Dermis blood vessel endothelial cell (primary cell): ENCODE results near the gene OTUD3. TPM values are rescaled to one million over a fixed set of nuclear protein-coding genes. Genes with fewer than 3 reads are reported as not detected.
"Not testable (repeated sequence)": the region's sequence is repeated elsewhere in the genome, so short reads cannot be mapped to it uniquely, and the experiment has no call there.

Experiments
- DNase-seq: peaks from one replicate; pipeline ENCODE4 v3.0.0; 2010
- total RNA-seq: library from RNA; depleted of rRNA; stranded (reverse); fragments of >200 nt; gene quantifications from 2 replicates; pipeline ENCODE4 v1.2.3, GENCODE V29; 2014

OTUD3 gene
- total RNA-seq = 3.9 and 4.0 TPM in 2 replicates

DNA sequence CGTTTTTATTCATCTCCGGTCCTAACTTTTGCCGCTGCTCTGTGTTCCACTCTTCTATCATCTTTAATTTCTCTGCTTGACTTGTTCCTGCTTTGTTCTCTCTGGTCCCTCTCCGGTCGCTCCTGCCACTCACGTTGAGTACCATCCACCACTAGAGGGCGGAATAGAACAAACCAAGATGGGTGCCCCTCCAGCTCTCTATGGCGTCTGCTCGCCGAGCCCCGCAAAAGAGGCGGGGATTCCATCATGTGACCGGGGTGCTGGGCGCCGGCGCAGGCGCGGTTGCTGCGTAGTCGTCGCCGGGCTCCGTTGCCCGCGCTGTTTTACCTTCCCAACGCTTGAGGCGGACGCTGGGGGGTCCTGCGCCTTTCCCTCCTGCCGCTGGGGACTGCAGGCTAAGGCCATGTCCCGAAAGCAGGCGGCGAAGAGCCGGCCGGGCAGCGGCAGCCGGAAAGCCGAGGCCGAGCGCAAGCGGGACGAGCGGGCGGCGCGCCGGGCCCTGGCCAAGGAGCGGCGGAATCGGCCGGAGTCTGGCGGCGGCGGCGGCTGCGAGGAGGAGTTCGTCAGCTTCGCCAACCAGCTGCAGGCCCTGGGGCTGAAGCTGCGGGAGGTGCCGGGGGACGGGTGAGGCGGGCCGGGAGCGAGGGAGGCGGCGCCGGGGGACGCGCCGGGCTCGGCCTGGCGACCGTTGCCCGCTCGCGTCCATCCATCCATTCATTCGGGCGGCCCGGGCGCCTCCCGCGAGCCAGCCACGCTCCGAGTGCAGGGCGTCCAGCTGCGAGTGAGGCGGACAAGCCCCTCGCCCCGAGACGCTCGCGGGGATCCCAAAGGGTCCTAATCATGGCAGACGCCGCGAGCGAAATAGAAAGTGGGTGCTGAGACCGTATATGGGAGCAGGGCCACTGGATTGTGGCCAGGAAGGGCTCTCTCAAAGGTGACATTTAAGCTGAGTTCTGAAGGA lies at the start of gene OTUD3:
TSS of gene OTUD3 (plus strand) at position 285 of the 961 bp plus-strand sequence. CDS start at position 404, 119 bp downstream.
- DNase-seq = peak; percentile 98

DNA sequence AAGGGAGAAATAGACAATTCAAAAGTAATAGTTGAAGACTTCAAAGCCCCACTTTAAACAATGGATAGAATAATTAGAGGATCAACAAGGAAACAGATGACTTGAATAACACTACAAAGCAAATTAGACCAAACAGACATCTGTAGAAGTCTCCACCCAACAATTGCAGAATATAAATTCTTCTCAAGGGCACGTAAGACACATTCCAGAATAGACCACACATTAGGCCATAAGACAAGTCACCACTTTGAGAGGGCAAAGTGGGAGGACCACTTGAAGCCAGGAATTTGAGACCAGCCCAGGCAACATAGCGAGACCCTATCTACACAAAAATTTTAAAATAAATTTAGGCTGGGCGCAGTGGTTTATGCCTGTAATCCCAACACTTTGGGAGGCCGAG lies 46.6 kb upstream of the OTUD3 start:
- DNase-seq = no peak

GRCh38 chr1:19837866-19838265 lies 44.3 kb upstream of the OTUD3 start:
- DNase-seq = no peak

DNA sequence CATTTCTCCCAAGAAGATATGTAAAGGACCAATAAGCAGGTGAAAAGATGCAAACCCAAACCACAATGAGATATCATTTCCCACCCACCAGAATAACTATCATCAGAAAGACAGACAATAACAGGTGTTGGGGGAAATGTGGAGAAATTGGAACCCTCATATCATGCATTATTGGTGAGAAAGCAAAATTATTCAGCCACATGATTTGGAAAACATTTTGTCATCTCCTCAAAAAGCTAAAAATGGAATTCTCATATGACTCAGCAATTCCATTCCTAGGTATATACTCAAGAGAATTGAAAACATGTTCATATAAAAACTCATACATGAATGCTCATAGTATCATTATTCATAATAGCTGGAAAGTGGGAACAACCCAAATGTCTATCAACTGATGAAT lies 42.0 kb upstream of the OTUD3 start:
- DNase-seq = no peak

DNA sequence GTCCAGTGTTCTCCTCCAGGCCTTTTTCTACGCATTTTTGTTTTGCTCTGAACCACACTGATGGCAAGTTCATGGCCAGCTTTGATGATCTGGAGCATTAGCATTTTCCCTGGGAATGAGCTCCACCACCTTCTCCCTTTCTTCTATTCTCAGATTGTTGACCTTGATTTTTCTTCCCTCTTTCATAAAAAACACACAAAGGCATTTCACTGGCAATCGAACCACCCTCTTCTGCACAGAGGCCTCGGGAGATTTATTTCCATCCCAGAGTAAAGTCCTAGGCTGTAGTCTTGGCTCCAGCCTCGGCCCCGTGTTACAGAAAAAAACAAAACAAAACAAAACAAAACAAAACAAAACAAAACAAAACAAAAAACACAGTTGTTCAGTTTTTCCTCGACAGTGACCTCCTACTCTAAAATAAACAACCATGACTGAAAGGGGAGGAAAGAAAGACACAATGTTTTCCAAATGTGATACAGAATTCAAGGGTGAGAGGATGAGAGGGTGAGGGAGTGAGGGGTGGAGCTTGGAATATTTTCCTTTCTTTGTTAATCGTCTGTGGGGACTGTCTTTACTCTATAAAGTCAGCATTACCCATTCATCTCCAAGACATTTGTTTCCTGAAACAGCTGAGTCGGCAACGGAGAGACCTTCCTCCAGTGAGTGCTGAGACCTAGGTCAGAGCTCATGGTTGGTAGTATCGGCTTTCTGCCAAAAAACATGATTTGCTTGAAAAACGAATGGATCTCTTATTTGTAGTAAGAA lies 37.3 kb upstream of the OTUD3 start:
- peak; percentile 9 for DNase-seq

GRCh38 chr1:19845555-19845954 lies 36.6 kb upstream of the OTUD3 start:
- DNase-seq = no peak

DNA sequence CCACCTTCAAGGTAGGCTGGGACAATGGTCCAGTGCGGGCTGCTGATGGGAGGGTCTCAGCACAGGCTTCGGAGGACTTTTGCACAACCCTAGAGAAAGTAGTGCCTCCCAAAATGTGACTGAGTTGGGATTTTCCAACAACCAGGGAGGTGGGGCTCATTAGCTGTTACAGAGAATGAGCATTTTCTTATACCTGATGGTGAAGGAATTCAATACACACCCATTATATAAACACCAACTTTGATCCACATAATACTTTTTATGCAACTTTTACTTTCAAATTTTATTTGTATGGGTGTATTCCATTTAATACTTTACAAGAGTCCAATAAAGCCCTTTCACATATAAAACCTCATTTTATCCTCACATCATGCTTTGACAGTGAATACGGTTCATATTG lies 35.9 kb upstream of the OTUD3 start:
- DNase-seq = no peak

DNA sequence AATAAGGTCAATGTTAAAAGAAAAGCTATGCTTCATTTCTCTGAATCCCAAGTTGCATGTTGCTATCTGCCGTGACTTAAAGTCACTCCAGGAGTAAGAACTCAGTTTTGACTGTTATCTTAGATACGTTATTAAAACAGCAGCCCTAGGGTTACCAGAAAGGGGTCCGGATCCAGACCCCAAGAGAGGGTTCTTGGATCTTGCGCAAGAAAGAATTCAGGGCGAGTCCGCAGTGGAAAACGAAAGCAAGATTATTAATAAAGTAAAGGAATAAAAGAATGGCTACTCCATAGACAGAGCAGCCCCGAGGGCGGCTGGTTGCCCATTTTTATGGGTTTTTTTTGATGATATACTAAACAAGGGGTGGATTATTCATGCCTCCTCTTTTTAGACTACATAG lies 34.9 kb upstream of the OTUD3 start:
- not testable (repeated sequence) for DNase-seq

DNA sequence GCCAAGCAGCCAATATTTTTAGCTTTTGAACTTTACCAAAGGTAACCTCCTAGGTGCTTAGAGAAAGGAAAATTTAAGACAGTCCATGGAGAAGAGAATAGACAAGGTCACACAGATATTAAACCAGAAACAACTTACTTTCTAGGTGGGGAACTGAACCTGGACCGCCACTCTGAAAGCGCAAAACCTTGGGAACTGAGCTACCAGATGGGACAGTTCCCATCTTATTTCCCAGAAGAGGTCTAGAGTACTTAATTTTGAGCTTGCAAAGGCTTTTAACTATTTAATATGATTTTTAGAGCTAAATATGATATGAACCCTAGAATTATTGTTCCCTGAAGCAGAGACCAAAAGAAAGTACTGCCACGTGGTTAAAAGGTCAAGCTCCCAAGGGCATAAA lies 32.9 kb upstream of the OTUD3 start:
- DNase-seq = not testable (repeated sequence)

GRCh38 chr1:19850214-19850613 lies 32.0 kb upstream of the OTUD3 start:
- DNase-seq = no peak

GRCh38 chr1:19852036-19852435 lies 30.2 kb upstream of the OTUD3 start:
- no peak for DNase-seq

GRCh38 chr1:19854866-19855265 lies 27.3 kb upstream of the OTUD3 start:
- DNase-seq = no peak

- DNase-seq = no peak
Measured at GRCh38 chr1:19858893-19859292, 23.3 kb upstream of the OTUD3 start.

DNA sequence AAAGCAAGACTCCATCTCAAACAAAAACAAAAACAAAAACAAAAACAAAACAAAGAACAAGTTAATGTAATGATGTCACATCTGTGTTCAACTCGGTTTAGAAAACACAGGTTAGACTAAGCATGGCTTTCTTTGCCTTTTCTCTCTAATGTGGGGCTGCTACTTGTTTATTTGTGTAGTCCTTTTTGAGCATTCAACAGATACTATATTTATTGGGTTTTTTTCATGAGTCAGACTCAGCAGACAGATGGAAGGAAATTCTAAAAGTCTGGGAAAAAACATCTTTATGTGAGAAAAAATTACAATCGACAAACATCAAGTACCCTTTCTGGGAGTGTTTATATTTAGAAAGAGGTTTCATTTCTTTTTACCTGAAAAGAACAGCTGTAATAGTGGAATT lies 22.3 kb upstream of the OTUD3 start:
- no peak for DNase-seq

GRCh38 chr1:19860418-19860817 lies 21.8 kb upstream of the OTUD3 start:
- DNase-seq = no peak

GRCh38 chr1:19861034-19861433 lies 21.2 kb upstream of the OTUD3 start:
- DNase-seq = no peak

DNA sequence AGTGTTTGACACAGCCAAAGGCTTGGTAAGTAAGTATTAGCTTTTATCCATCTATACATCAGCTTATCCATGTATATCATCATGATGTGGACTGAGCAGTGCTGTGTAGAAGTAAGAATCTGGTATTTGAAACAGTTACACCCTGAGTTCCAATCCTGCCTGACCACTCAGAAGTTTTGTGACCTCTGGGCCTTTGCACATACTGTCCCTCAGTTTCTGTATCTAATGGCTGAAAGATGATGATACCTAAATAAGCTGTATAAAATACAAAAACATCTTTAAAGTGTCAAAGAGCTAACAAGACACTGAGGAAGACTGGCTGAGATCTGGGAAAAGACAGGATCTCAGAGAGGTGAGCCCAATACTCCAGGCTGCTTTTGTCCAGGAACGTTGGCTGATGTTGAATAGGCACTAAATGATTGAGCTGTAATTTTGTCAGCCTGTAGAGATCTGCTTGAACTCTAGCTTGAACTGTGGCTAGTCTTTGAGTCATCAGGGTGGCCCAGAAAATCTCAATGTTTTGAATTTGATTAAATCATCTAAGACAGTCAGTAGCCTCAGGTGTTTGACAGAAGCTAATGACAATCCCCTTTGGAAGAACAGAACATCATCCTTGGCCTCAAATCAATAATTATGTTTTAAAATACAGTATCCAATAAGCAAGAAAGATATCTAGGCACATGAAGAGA lies 20.2 kb upstream of the OTUD3 start:
- DNase-seq = no peak

GRCh38 chr1:19862944-19863343 lies 19.3 kb upstream of the OTUD3 start:
- DNase-seq = no peak

GRCh38 chr1:19864570-19865160 lies 17.5 kb upstream of the OTUD3 start:
- DNase-seq = no peak

GRCh38 chr1:19866029-19866428 lies 16.2 kb upstream of the OTUD3 start:
- DNase-seq = no peak

- no peak for DNase-seq
Measured at GRCh38 chr1:19866758-19867157, 15.4 kb upstream of the OTUD3 start.

- not testable (repeated sequence) for DNase-seq
Measured at GRCh38 chr1:19868575-19868974, 13.6 kb upstream of the OTUD3 start.

- not testable (repeated sequence) for DNase-seq
Measured at GRCh38 chr1:19869453-19869852, 12.7 kb upstream of the OTUD3 start.
